Body of pancreas (tissue), 4 donors: ENCODE results near the gene DNAH7.

Experiments used
- POLR2A ChIP-seq, 3 donors: fragments of 450-650 bp; IDR thresholded peaks; one replicate each; pipeline ENCODE4 v1.6.1; 2016; ENCODE audit warnings: antibody characterized with exemption in 3 of 3, mild to moderate bottlenecking in 2 of 3
- TF ChIP-seq, protein P1 (sequence below), 7 experiments: fragments of 450-650 bp in 4 of 7; fragments of 200-600 bp in 3 of 7; sonication (generic) in 3 of 7; IDR thresholded peaks; one replicate each; pipeline ENCODE4 v1.5.1; 2016 to 2019; ENCODE audit warnings: antibody characterized with exemption in 7 of 7

DNA sequence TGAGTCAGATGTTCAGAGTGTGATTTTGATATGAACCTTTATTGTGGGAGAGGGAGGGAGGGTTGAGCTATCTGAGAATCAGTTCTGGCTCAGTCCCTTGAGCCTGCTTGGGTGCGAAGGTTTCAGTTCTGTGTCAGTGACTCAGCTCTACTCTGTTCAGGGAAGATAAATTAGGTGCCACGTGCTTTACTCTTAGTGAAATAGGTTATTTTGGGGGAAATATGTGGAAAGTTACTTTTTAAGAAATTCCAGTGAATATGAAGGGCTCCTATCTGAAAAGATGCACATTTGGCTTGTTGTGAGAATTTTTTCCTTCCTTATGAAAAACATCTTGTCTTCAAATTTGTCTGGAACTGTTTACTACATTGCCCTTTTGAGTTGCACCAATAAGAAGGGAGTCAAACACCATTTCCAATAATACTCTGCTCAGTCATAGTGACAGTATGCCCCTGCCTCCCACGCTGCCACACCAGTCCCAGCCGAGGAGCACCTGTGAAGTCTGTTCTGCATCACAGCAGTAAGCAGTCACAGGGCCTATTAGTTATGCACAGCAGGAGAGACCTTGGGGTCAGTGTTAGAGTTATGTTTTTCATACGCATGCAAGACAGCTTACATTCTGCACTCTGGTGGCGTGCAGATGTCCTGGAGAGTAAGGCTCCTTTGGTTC is 32.8 kb upstream of the DNAH7 start:
- TF ChIP-seq, protein P1, sequence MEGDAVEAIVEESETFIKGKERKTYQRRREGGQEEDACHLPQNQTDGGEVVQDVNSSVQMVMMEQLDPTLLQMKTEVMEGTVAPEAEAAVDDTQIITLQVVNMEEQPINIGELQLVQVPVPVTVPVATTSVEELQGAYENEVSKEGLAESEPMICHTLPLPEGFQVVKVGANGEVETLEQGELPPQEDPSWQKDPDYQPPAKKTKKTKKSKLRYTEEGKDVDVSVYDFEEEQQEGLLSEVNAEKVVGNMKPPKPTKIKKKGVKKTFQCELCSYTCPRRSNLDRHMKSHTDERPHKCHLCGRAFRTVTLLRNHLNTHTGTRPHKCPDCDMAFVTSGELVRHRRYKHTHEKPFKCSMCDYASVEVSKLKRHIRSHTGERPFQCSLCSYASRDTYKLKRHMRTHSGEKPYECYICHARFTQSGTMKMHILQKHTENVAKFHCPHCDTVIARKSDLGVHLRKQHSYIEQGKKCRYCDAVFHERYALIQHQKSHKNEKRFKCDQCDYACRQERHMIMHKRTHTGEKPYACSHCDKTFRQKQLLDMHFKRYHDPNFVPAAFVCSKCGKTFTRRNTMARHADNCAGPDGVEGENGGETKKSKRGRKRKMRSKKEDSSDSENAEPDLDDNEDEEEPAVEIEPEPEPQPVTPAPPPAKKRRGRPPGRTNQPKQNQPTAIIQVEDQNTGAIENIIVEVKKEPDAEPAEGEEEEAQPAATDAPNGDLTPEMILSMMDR (IDR thresholded peaks at IDR 0.05), result no peak
- no peak for TF ChIP-seq POLR2A (IDR thresholded peaks at IDR 0.05)
